GM19238 (cell line): Measurements from ENCODE around the gene EDNRB.
"Not testable (repeated sequence)": the region's sequence is repeated elsewhere in the genome, so short reads cannot be mapped to it uniquely, and the experiment has no call there.

Experiments
- DNase-seq: peaks from one replicate; pipeline ENCODE4 v3.0.0; 2011; ENCODE audit warnings: low spot score; ENCODE audit not compliant: insufficient read length

EDNRB gene

GRCh38 chr13:77896977-77897376 lies 21.7 kb downstream of the EDNRB start:
- no peak for DNase-seq

DNA sequence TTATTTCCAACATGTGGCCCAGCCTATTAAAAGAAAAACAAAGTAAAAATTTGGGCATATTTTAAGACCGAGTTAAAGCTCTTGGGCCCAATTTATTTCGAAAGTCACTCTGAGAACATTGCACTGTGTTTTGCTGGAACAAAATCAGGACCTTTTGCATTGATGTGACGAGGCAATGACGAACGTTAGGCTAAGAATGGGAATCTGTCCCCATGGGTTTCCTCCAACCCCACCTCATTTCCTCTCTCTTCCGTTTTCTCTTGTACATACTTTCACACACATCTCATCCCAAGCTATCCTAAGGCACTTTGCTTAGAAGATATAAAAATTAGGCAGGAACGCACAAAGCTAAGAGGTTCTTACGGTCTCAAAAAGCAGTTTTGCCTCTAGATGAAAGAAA lies 22.1 kb downstream of the EDNRB start:
- no peak for DNase-seq

DNA sequence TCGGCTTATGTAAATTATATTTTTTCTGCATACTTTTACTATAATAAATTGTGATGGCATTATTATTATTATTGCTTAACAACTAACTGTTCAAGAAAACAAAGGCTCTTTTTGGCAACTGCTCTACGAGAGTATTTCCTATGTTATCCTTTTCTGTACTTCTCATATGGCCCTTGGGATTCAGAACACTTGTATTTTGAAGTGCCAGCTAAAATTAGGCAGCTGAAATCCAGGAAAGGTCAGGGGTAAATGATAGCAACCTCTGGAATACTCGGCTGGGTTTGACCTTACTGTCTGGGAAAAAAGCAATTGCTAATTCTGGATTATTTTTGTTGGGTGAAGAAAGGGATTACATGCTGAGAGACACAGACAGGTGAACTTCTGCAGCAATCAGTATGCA lies 23.9 kb downstream of the EDNRB start:
- DNase-seq = no peak

DNA sequence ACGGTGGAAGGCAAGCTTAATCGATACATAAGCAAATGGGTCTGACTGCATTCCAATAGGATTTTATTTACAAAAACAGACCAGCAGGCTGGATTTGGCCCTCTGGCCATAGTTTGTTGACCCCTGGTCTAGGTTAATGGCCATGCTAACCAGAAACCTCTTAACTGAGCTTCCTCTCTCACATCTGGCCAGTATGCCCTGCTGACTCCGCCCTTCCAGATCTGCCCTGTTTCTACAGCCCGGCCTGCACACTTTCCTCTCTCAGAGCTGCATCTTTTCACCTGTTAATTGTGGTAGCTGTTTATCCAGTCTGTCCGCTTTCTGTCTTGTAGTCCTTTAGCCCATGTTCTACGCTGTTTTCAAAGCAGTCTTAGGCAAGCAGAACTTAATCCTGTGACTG lies 25.6 kb downstream of the EDNRB start:
- no peak for DNase-seq

DNA sequence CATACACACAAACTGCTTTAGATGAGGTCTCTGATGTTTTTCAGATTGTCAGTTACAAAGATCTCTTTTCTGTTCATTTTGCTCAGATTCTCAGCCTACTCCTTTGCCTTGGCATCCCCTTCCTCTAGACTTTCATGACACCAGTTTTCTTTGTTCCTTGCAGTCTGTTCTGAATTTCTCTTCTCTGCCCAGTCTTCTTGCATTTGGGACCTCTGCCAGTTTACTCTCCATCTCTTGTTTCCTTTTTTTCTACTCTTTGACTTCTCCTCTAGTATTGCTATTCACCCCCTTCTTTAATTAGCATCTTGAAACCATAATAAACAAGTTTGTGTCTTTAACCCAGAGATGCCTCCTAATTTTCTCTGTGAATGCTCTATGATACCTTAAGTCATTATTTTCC lies 26.1 kb downstream of the EDNRB start:
- DNase-seq = no peak

DNA sequence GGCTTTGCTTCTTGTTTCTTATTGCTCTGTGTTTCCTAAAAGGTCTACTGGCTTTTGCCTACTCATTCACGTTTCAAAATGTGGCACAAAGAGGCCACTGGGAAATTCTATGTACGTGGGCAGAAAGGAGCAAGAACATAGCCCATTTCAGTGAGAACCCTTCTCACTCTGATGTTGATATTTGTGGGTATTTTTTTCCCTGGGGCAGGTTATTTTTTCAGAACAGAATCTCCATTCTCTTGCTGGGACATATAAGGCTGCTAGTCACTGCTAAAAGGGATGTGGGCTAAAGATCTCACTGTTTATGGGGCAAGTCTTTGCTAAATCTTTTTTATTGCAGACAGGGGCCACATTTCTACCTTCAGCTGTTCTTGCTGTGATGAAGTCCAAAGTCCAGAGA lies 27.1 kb downstream of the EDNRB start:
- DNase-seq = no peak

DNA sequence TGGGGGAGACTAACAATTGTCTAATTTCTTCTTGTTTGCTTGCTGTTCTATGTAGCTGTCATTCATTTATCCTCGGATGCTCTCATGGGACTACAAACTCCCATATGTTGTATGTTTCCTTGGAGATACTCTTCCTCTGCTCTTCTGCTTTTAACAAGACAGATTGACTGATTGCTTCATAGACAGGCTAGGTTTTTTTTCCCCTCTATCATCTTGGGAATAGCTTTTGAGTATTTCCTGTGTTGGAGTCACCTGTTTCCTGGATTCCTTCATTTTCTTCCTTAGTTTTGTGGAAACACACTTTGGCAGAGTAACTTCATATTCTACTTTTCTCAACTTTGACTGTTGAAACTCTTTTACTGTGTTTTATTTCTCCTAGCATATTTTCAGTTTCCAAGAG lies 27.6 kb downstream of the EDNRB start:
- no peak for DNase-seq

GRCh38 chr13:77883328-77883727 lies 35.3 kb downstream of the EDNRB start:
- no peak for DNase-seq

- DNase-seq = no peak
These were observed 40.4 kb downstream of the EDNRB start for GRCh38 chr13:77878190-77878589.

- DNase-seq = no peak
These were observed 42.5 kb downstream of the EDNRB start for GRCh38 chr13:77876176-77876575.

DNA sequence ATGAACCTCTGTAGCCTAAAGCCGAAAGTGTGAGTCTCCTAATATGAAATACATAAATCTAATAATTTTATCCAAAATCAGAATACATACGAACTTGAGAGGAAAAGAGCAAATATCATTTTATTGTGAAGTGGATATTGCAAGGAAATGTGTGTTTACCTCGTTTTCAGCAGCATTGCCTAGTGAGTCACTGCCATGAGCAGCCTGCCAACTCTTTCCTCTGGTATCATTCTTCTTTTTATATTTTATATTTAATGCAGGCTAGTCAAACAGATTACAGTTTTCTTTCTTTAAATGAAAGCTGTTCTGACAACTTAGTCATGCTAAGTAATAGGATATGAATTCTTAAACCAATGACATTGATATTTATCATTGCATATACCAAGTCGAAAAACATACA lies 44.2 kb downstream of the EDNRB start:
- no peak for DNase-seq

DNA sequence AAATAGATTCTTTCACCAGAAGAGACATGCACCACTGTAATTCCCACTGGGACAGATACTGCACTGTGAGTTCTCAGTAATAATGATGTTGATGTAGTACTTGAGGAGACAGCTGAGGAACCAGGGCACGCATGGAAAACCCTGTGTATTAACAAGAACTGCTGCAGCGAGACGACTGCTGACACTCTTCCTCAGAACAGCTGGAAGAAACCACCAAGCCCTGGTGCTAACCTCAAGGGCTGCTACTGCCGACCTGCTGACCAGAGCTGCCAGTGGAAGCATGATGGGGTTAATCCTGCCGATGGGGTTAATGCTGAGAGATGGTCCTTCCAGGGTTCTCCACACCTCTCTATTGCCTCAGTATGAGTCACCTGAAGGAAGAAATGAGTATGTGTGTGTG lies 45.6 kb downstream of the EDNRB start:
- no peak for DNase-seq

- no peak for DNase-seq
These were observed 47.0 kb downstream of the EDNRB start for GRCh38 chr13:77871596-77871995.

GRCh38 chr13:77868717-77869116 lies 49.9 kb downstream of the EDNRB start:
- no peak for DNase-seq

GRCh38 chr13:77866971-77867370 lies 51.7 kb downstream of the EDNRB start:
- DNase-seq = no peak

GRCh38 chr13:77865622-77866021 lies 53.0 kb downstream of the EDNRB start:
- no peak for DNase-seq

DNA sequence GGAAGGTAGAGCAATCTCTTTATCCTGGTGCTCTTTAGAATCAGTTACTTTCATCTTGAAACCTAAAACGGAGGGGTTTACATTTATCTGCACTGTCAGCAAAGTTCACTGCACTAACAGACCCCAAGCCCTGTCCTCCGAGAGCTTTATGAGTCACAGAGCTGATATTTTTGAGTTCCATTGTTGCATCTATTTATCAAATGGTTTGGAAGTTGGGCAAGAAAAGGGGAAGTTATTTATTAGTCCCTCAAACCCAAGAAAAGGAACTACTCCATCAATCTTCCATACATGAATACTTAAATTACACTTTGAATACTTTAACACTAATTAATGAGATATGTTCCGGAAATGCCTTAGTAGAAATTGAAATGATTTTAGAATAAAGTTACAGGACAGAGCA lies 55.5 kb downstream of the EDNRB start:
- DNase-seq = no peak

DNA sequence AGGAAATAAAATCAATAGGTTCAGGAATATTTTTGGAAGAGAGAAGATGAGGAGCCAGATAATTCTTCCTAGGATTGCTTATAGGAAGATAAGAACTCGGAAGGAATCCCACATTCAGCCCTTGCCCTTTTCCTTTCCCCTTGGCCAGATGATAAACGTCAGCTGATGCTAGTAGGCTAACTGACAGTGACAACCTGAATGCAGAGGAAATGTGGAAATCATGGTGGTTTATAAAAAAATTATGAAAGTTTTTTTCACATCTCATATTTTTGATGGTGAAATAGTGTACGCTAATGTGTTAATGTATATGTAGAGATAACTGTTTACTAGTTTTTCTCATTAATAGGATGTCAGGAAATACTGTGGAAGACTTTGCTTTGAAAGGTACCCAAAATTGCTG lies 56.9 kb downstream of the EDNRB start:
- no peak for DNase-seq

GRCh38 chr13:77860507-77860981 lies 58.1 kb downstream of the EDNRB start:
- no peak for DNase-seq

DNA sequence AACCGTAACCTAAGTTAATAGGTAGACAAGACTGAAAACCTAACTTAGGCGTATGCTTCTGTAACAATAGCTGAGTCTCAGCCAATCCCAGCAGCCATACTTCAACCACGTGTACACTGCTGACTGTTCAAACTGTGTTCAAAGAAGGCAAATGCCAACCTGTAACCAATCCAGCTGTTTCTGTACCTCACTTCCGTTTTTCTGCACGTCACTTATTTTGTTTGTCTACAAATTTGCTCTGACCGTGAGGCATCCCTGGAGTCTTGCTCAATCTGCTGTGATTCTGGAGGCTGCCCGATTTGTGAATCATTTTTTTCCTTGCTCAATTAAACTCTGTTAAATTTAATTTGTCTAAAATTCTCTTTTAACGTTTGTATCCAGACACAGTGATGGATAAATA lies 59.2 kb downstream of the EDNRB start:
- no peak for DNase-seq

GRCh38 chr13:77857531-77858209 lies 61.0 kb downstream of the EDNRB start:
- DNase-seq = no peak

GRCh38 chr13:77853703-77854102 lies 64.9 kb downstream of the EDNRB start:
- DNase-seq = no peak

DNA sequence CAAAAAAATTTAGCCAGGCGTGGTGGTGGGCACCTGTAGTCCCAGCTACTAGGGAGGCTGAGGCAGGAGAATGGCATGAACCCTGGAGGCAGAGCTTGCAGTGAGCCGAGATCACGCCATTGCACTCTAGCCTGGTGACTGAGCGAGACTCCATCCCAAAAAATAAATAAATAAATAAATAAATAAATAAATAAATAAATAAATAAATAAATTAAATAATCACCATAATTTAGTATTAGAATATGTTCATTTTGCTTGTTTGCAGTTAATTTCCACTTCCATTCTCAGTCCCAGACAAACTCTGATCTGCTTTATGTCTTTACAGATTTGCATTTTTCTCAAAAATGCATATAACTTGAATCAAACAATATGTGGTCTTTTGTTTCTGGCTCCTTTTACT lies 70.6 kb downstream of the EDNRB start:
- DNase-seq = not testable (repeated sequence)

DNA sequence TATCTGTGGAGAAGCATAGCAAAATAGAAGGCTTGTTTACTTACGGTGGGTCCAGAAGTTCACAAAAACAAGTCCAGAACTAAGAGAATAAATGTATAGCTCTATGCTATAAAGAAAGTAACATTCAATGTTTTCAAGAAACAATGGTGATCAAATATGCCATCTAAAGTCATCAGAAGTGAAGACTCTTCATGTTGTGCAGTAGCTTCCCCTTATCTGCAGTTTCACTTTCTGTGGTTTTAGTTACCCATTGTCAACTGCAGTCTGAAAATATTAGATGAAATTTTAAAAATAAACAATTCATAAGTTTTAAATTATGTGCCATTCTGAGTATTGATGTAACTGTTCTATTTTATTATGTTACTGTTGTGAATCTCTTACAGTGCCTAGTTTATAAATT lies 72.5 kb downstream of the EDNRB start:
- DNase-seq = no peak
